ENCODE data around the gene VGF.

- TF ChIP-seq, protein P1, sequence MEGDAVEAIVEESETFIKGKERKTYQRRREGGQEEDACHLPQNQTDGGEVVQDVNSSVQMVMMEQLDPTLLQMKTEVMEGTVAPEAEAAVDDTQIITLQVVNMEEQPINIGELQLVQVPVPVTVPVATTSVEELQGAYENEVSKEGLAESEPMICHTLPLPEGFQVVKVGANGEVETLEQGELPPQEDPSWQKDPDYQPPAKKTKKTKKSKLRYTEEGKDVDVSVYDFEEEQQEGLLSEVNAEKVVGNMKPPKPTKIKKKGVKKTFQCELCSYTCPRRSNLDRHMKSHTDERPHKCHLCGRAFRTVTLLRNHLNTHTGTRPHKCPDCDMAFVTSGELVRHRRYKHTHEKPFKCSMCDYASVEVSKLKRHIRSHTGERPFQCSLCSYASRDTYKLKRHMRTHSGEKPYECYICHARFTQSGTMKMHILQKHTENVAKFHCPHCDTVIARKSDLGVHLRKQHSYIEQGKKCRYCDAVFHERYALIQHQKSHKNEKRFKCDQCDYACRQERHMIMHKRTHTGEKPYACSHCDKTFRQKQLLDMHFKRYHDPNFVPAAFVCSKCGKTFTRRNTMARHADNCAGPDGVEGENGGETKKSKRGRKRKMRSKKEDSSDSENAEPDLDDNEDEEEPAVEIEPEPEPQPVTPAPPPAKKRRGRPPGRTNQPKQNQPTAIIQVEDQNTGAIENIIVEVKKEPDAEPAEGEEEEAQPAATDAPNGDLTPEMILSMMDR (conservative IDR thresholded peaks at IDR 0.05; ENCODE audit: low read depth, low read length): no peak
- no peak for TF ChIP-seq EZH2 (IDR thresholded peaks at IDR 0.05; ENCODE audit: borderline replicate concordance, low read depth, low read length, poor library complexity, severe bottlenecking)
Observed at GRCh38 chr7:101113836-101114235, 51.5 kb downstream of the VGF start.

Data from A673 (cell line).